ENCODE results near the gene CES5A.
"Not testable (repeated sequence)": the region's sequence is repeated elsewhere in the genome, so short reads cannot be mapped to it uniquely, and the experiment has no call there.

CES5A gene

GRCh38 chr16:55832773-55833691 lies 42.1 kb downstream of the CES5A start, which contains the start of gene CES1:
Gene CES1 (minus strand): TSS chr16:55833096. CDS start chr16:55833055, 41 bp downstream.
- in situ Hi-C loops (cut with MboI; ENCODE audit: low sequenced_read_pairs) = loop anchor here (25.0 kb wide), 1 partner anchor 121 kb away; no protein-coding TSS in a partner anchor

- in situ Hi-C loops (cut with MboI; ENCODE audit: low sequenced_read_pairs) = loop anchor here (25.0 kb wide), 1 partner anchor 120 kb away; no protein-coding TSS in a partner anchor
These were observed 42.8 kb downstream of the CES5A start for GRCh38 chr16:55832425-55832772.

- in situ Hi-C loops (cut with MboI; ENCODE audit: low sequenced_read_pairs) = loop anchor here (25.0 kb wide), 1 partner anchor 118 kb away; no protein-coding TSS in a partner anchor
These were observed 44.4 kb downstream of the CES5A start for GRCh38 chr16:55830658-55831294.

- in situ Hi-C loops (cut with MboI; ENCODE audit: low sequenced_read_pairs) = loop anchor here (25.0 kb wide), 1 partner anchor 117 kb away; no protein-coding TSS in a partner anchor
These were observed 45.9 kb downstream of the CES5A start for GRCh38 chr16:55829232-55829631.

GRCh38 chr16:55828680-55829079 lies 46.5 kb downstream of the CES5A start:
- in situ Hi-C loops (cut with MboI; ENCODE audit: low sequenced_read_pairs) = loop anchor here (25.0 kb wide), 1 partner anchor 116 kb away; no protein-coding TSS in a partner anchor

GRCh38 chr16:55825115-55825728 lies 50.0 kb downstream of the CES5A start:
- in situ Hi-C loops (cut with MboI; ENCODE audit: low sequenced_read_pairs) = loop anchor here (25.0 kb wide), 1 partner anchor 113 kb away; no protein-coding TSS in a partner anchor

GRCh38 chr16:55824473-55825000 lies 50.6 kb downstream of the CES5A start:
- in situ Hi-C loops (cut with MboI; ENCODE audit: low sequenced_read_pairs) = no loop called here

- in situ Hi-C loops (cut with MboI; ENCODE audit: low sequenced_read_pairs) = no loop called here
These were observed 52.8 kb downstream of the CES5A start for GRCh38 chr16:55822280-55822810.

GRCh38 chr16:55821210-55821609 lies 54.0 kb downstream of the CES5A start:
- in situ Hi-C loops (cut with MboI; ENCODE audit: low sequenced_read_pairs) = no loop called here

- in situ Hi-C loops (cut with MboI; ENCODE audit: low sequenced_read_pairs) = no loop called here
These were observed 54.6 kb downstream of the CES5A start for GRCh38 chr16:55820615-55821014.

GRCh38 chr16:55817236-55817912 lies 57.8 kb downstream of the CES5A start:
- in situ Hi-C loops (cut with MboI; ENCODE audit: low sequenced_read_pairs) = no loop called here

- in situ Hi-C loops (cut with MboI; ENCODE audit: low sequenced_read_pairs) = not testable (repeated sequence)
These were observed 59.0 kb downstream of the CES5A start for GRCh38 chr16:55816222-55816621.

- in situ Hi-C loops (cut with MboI; ENCODE audit: low sequenced_read_pairs) = no loop called here
These were observed 59.9 kb downstream of the CES5A start for GRCh38 chr16:55815320-55815719.

- in situ Hi-C loops (cut with MboI; ENCODE audit: low sequenced_read_pairs) = not testable (repeated sequence)
These were observed 61.0 kb downstream of the CES5A start for GRCh38 chr16:55814174-55814573.

- in situ Hi-C loops (cut with MboI; ENCODE audit: low sequenced_read_pairs) = not testable (repeated sequence)
These were observed 61.4 kb downstream of the CES5A start for GRCh38 chr16:55813730-55814129.

GRCh38 chr16:55812951-55813350 lies 62.2 kb downstream of the CES5A start:
- in situ Hi-C loops (cut with MboI; ENCODE audit: low sequenced_read_pairs) = no loop called here

GRCh38 chr16:55811811-55812210 lies 63.4 kb downstream of the CES5A start:
- in situ Hi-C loops (cut with MboI; ENCODE audit: low sequenced_read_pairs) = no loop called here

- in situ Hi-C loops (cut with MboI; ENCODE audit: low sequenced_read_pairs) = no loop called here
These were observed 64.7 kb downstream of the CES5A start for GRCh38 chr16:55810451-55810961.

GRCh38 chr16:55809851-55810250 lies 65.3 kb downstream of the CES5A start:
- in situ Hi-C loops (cut with MboI; ENCODE audit: low sequenced_read_pairs) = no loop called here

GRCh38 chr16:55809386-55809785 lies 65.8 kb downstream of the CES5A start:
- in situ Hi-C loops (cut with MboI; ENCODE audit: low sequenced_read_pairs) = no loop called here

Data from hTERT RPE-1 (cell line).